ENCODE results near the gene ELK3. TPM values are rescaled to one million over a fixed set of nuclear protein-coding genes. Genes with fewer than 3 reads are reported as not detected.

The ELK3 gene
- total and polyA plus RNA-seq, 2 experiments from 2014 or later = 5.5 to 8.3 TPM

- H4K20me1 ChIP-seq (replicated peaks; ENCODE audit: insufficient read depth) = peaks cover 7% of the 10 kb centered on the region; the same call in 1 of the 2 replicates
- no peak overlapping the region for H3K27ac ChIP-seq (ENCODE audit: low read depth)
- no peak for ATAC-seq
- no peak overlapping the region for H3K4me3 ChIP-seq
- H3K4me1 ChIP-seq (ENCODE audit: insufficient read depth) = no peaks in the 10 kb centered on the region
- H3K9me2 ChIP-seq (ENCODE audit: insufficient read depth) = 0 out of 2 replicates have a peak, but pooled peaks cover 4% of the 10 kb centered on the region
- H3F3A ChIP-seq (replicated peaks; ENCODE audit: low read depth) = no peaks in the 10 kb centered on the region
- Mint-ChIP-seq H3K9me3 (no peaks in the 10 kb centered on the region), H3K4me3 (no peak overlapping the region), H3K36me3 (ENCODE audit: low read depth) (peaks cover 16% of the 10 kb centered on the region; the same call in 2 of the 3 replicates), H3K27me3 (ENCODE audit: insufficient read depth, low read depth, poor library complexity) (no peaks in the 10 kb centered on the region), H3K27ac (no peak overlapping the region), H3K4me1 (peaks cover 7% of the 10 kb centered on the region)
- H2AFZ ChIP-seq = no peak overlapping the region
- H3K27me3 ChIP-seq (ENCODE audit: insufficient read depth) = no peaks in the 10 kb centered on the region
- no peaks in the 10 kb centered on the region for H3K79me2 ChIP-seq (replicated peaks; ENCODE audit: insufficient read depth)
- TF ChIP-seq CREB1 (CRISPR knock-in tag; IDR thresholded peaks at IDR 0.05; ENCODE audit: low read depth) (no peak), NANOG (IDR thresholded peaks at IDR 0.05; ENCODE audit: borderline replicate concordance) (no peak), REST (IDR thresholded peaks at IDR 0.05; ENCODE audit: unreplicated experiment) (no peak), ZNF114 (CRISPR knock-in tag; IDR thresholded peaks at IDR 0.05) (no peak), EZH2phosphoT487 (IDR thresholded peaks at IDR 0.05; ENCODE audit: unreplicated experiment) (no peak), POLR2AphosphoS5 (IDR thresholded peaks at IDR 0.05; ENCODE audit: low read depth) (no peak), ZNF462 (CRISPR knock-in tag; IDR thresholded peaks at IDR 0.05) (no peak), ETS1 (IDR thresholded peaks at IDR 0.05) (no peak), STAT1 (IDR thresholded peaks at IDR 0.05; ENCODE audit: unreplicated experiment) (no peak), JUNB (IDR thresholded peaks at IDR 0.05; ENCODE audit: unreplicated experiment) (no peak), CTCF (conservative IDR thresholded peaks at IDR 0.05; ENCODE audit: low read depth in 2 of 2) (no peak), EZH2 (IDR thresholded peaks at IDR 0.05; ENCODE audit: low read depth, unreplicated experiment) (no peak), ZNF331 (CRISPR knock-in tag; IDR thresholded peaks at IDR 0.05; ENCODE audit: low read depth) (no peak)
- no peak overlapping the region for H3K4me2 ChIP-seq
- peaks cover 5% of the 10 kb centered on the region; the same call in 1 of the 2 replicates for H3K36me3 ChIP-seq (ENCODE audit: insufficient read depth)
- DNase-seq (ENCODE audit: low spot score) = no peak
These were observed 62.6 kb downstream of the ELK3 start for GRCh38 chr12:96256672-96257361.

Data from GM23338 (cell line).